ENCODE data around the gene KIF3A.

DNA sequence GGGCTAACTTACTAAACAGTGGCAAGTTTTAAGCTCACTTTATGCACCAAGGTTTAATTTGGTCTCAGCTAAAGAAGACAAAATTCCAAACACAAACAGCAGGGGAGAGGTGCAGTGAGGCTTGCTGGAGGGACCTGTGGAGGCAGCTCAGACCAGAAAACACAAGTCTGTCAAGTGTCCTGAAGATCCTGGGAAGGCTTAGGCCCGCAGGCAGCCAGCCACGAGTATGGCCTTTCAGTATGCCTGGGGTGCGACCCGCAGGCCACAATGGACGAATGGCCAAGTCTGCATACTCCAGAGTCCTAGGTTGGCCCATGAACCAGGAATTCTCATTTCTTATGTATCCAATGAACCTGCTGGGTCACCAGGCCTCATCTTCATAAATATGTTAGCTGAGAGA is 19.2 kb upstream of the KIF3A start:
- TF ChIP-seq, protein P1, sequence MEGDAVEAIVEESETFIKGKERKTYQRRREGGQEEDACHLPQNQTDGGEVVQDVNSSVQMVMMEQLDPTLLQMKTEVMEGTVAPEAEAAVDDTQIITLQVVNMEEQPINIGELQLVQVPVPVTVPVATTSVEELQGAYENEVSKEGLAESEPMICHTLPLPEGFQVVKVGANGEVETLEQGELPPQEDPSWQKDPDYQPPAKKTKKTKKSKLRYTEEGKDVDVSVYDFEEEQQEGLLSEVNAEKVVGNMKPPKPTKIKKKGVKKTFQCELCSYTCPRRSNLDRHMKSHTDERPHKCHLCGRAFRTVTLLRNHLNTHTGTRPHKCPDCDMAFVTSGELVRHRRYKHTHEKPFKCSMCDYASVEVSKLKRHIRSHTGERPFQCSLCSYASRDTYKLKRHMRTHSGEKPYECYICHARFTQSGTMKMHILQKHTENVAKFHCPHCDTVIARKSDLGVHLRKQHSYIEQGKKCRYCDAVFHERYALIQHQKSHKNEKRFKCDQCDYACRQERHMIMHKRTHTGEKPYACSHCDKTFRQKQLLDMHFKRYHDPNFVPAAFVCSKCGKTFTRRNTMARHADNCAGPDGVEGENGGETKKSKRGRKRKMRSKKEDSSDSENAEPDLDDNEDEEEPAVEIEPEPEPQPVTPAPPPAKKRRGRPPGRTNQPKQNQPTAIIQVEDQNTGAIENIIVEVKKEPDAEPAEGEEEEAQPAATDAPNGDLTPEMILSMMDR (IDR thresholded peaks at IDR 0.05): no peak
- TF ChIP-seq EZH2 (IDR thresholded peaks at IDR 0.05) (no peak), EZH2phosphoT487 (IDR thresholded peaks at IDR 0.05) (no peak)
